Dedifferentiated amniotic fluid mesenchymal stem cell (primary cell): Measurements from ENCODE around the gene ERI3.

Source experiments
- DNase-seq: peaks from one replicate; pipeline ENCODE4 v3.0.0-alpha.2; 2016; ENCODE audit errors: extremely low spot score

Gene ERI3

DNA sequence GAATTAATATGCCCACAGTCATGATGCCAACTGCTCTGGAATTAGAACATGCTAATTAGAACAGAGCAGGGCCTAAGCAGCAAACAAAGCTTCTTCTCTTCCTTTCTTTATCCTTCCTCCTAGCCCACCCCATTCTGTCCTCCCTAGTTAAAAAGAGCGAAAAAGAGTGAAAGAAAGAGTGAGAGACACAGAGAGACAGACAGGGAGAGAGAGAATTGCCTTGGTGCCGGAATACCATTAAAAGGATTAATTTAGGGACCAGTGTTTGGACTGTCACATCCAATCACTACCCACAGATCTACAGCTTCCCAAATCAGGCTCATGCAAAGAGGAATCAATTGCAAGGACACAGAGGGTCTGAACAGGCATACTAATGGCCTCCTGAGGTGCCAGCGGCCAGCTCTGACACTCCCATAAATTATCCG lies 7.0 kb downstream of the ERI3 start:
- DNase-seq = no peak

DNA sequence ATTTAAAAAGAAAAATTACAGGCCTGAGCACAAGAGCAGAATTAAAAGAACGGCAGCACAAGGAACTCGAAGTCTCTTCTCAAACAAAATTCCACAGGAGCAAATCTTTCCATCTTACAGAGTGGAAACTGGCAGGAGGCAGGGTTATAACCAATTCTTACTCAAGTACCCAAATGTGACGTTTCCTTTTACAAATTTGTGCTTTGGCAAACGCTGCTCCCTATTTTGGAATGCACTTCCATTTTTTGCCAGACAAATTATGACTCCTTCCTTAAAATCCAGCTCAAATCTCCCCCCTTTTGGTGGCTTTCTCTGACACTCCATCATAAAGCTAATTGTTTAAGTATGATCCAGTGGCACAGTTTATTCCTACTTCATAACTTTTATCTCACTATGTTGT lies 7.8 kb downstream of the ERI3 start:
- DNase-seq = no peak

DNA sequence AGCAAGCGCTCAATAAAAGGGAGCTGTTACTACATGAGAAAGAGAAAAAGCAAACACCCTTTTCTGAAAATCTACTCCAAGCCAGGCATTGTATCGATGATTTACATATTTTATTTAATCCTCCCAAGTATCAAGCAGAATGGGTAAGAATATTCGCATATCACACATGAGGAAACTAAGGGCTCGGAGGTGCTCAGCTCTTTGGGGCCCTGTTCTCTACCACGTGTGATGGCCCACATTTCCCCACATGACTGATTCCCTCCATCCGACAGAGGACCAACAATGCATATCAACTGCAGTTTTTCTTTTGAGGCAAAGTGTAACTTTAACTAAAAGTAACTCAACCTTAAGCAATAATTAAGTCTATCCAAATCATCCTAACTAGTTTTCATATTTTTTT lies 8.2 kb downstream of the ERI3 start:
- DNase-seq = no peak

DNA sequence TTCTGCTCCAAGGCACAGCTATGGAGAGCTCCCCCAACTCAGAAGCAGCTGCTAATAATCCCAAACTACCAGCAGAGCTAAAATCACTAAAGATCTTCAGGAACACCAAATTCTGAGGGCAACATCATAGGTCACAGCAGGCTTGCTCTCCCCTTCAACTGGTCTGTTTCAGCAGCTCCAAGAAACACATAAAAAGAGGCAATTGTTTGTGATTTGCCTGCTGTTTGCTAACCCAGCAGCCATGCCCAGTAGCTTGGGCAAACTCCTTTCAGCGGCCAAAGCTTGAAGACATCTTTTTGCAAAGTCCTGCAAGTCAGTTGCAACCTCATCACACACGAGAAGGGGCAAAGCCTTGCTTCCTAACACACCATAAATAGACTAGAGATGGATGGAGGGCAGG lies 8.9 kb downstream of the ERI3 start:
- DNase-seq = no peak

DNA sequence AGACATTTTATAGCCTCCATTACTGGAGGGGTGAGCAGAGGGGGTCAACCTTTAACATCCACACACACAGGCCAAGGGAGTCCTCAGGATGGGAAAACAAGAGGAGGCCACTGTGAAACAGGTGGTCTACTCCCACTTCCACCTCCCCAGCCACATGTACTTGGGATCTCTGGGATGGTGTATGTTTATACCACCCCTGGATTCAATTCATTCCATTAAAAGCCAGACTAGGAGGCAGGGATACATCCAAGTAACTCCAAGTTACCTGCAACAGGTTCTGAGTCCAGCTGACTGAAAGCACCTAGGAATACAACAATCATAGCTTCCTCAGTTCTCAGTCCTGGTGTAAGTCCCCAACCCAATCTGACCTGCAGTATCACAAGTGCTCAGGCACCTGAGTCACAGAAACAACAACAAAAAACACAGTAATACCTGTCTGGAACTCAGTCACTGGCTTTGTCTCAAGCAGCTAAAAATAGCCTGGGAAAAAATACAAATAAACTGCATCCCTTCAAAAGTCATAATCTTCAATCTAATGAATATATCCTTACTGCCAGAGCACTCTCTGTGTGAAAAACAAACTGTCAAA lies 9.8 kb downstream of the ERI3 start:
- DNase-seq = no peak

DNA sequence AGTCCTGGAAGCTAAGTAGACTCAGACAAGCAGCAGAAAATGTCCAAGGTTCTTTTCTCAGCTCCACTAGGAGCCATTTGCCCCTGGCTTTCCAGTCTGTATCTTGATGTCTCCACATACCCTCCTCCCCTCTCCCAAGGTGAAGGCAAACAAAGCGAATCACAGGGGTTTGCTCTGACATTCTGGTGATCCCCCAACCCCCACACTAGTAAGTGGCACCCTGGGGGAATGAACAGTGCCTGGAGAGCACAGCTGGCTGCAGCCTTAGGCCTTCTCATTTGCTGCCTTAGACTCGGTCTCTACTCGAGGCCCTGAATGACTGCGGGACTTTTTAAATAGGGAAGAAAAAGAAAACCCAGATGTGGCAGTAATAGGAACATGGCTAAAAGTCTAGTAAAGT lies 15.3 kb downstream of the ERI3 start:
- no peak for DNase-seq

DNA sequence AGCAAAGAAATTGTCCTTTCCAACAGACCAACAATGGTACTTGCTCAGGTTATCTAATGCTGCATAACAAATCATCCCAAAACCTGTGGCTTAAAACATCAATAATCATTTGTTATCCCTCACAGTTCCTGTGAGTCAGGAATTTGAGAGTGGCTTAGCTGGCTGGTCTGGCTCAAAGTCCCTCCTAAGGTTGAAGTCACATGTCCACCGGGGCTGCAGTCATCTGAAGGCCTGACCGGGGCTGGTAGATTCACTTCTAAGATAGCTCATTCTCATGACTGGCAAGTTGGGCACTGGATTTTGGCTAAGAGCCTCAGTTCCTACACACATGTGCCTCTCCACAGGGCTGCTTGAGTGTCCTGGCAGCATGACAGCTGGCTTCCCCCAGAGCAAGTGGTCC lies 16.9 kb downstream of the ERI3 start:
- DNase-seq = no peak

DNA sequence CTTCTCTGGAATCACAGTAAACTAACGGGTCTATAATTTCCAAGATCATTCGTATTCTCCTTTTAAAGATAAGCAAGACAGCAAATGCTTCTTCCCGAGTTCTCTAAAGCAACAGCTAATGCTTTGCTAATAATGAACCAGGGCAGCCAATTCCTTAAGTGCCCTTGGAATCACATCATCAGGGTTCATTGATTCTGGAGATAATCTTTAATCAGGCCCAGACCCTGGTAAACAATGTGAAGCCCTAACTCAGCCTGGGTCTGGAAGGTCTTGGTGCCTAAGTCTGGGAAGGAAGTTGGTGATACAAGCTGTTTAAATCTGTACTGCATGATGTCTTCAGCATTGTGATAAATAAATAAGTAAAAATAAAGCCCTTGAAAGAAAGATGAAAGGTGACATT lies 18.4 kb downstream of the ERI3 start:
- DNase-seq = no peak

DNA sequence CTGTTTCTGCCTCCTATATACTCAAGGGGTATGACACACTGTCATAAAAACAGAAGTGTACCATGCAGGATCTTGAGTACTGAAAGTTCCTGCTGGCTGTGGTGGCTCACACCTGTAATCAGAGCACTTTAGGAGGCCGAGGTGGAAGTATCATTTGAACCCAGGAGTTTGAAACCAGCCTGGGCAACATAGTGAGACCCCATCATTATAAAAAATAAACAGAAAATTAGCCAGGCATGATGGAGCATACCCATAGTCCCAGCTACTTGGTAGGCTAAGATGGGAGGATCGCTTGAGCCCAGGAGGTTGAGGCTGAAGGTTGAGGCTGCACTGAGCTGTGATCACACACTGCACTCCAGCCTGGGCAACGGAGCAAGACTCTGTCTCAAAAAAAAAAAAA lies 20.1 kb downstream of the ERI3 start:
- DNase-seq = no peak

DNA sequence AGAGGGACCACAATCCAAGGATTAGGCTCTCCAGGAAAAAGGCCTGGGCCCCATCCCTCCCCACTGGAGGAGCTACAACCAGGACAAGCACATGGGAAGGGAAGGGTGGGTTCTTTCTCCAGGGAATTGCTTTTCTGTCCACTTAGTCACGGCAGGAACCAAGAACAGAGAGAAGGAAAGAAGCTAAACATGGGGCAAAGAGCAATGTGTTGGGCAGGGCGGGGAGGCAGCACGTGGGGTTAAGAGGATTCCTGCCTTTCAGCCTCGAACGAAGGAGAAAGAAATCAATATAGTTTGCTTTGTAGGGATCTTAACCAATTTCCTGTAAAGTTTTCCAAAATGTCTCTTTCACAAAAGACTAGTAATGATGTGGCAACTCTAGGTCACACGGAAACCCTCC lies 21.7 kb downstream of the ERI3 start:
- DNase-seq = no peak

DNA sequence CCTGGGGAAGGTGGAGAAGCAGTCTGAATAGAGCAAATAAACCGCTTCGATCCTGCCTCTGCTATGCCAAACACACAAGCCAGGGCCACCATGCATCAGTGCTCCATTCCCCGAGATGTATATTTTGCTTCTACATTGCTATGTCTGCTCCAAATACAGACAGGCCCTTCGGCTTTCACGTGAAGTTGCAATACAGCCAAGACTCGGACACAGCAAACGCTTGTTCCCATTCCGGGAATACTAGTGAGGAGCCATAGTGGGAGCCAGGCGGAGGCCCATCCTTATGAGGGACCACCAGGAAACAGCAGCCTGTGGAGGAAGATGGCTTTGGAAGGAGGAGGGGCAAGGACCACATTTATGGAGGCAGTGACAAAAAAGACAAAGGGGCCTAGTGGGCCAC lies 22.6 kb downstream of the ERI3 start:
- no peak for DNase-seq

DNA sequence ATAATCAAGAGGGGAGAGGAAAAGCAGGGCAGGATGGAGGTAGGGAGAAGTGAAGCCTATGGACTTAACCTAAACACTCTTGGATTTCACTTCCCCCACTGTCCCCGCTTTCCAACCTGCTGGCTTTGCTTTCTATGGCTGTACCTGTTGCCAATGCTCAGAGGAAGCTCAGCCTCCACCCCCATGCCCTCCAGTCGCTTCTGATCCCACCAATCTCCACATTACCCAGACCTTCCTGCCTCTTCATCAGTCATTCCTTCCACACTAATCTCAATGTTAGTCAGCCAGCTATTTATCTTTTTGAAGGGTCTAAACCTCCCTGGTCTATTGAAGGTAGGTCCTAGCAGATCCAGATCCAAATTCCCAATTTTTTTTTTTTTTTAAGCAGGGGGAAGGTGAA lies 24.1 kb downstream of the ERI3 start:
- no peak for DNase-seq

DNA sequence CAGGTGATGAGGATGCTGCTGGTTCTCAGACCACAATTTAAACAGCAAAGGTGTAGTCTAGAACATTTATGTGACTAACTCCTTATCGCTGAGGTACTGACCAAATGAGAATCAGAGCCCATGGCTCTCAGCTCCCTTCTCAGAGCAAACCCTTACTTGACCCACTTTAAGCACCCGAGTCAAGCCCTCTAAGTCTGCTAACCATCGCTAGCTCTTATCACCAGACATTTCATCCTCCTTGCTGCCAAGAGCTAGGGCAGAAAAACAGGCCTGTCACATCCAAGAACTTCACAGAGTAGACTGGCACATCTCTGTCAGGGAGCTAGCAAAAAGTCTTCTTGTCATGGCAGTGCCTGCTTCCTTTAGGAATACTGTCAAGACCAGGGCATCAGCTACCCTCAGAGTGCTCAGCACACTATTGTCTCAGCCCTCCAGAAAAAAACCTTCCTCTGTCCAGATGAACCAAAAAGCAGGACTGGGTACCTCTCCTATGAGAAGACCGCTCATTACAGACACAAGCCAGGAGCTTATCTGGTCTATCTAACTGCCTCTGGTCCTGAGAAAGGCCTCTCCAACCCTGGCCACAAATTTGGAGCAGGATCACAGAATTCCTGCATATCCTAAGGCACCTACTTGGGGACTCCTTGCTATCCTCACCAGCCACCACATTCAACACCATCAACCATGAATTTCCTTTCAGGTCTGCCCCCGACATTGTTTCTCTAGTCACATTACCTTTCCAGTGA lies 26.2 kb downstream of the ERI3 start:
- no peak for DNase-seq

DNA sequence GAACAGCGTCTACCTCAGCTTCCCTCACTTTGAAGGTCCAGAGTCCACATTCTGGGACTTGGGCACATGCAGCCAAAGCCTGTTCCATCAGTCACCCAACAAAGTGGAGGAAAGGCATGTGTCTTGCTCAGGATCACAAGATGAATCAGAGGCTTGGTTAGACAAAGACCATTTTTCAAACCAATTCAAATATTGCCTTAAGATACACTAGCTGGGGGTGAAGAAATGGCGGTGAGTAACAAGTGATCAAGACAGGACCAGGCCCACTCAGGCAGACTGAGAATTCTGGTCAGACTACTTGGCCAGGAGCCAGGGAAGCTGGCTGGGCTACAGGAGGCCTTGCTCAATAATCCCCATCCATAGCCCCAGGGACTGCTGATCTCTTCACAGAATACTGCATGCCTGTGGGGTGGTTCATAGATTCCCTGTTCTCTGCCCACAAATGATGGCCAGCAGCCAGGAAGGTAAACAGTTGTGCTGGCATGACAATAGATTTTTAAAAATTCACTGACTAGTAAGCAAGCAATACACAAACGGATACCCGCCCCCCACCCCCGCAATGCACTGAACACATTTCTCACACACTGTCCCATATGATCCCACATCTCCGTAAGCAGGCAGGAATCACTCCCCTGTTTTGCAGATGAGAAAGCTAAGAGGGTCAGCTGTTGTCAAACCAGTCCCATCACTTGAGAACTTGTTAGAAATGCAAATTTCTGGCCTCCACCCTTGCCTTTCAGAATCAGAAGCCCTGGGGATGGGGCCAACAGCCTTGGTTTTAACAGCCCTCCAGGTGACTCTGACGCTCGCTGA lies 27.2 kb downstream of the ERI3 start:
- peak; percentile 99 for DNase-seq

DNA sequence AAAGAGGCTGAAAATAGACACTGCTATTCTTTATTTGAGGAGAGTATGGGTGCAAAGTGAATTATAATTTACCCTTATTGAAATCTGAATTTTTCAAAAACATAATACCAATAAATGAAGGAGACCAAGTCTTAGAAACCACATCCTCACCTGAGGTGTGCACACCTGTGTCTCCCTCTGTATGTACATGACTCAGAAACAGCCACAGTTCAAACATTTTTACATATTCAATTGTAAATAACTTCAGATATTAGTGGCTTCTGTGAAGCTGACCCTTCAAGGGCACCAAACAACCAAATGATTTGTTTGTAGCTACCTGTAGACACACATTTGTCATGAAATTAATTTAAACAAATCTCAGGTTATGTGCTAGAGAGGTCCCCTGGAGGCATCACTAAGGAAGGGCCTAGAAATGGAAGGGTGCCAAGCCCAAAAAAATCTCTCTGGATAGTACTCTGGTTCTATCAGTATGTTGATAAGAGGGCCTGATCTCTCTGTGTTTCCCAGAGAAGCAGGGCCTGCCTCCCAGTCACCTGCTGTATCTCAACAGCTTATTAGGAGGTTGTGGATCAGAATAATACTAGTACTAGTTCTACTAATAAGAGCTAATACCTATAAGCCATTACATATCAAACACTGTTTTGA lies 28.1 kb downstream of the ERI3 start:
- DNase-seq = no peak

DNA sequence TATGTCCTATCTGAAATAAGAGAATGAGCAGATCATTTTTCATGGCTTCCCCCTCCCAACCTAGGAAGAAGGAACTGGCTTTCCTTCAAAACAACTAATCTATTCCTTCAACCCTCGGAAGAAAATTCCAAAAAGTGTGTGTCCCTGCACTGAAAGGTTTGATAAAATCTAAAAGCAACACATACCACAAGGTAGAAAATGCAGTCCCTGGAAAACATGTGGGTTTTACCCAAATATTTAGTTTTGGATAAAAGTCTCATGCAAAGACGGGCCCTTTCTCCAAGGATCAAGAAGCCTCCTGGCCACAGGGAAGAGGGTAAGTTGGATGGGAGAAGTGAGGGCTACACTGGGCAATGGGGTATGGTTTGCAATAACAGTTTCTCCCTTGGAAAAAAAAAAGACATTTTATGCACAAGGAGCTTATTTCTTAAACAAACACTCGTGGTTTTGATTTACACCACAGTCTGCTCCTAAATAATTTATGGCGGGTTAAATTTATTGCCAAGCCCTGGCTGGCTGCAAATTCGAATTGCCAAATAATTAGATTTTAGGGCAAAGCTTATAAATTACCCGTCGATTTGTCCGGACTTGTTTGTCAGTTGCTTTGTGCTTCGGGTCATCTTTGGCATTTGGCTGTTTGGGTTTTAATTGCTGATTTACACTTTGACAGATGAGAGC lies 28.9 kb downstream of the ERI3 start:
- peak; percentile 34 for DNase-seq

DNA sequence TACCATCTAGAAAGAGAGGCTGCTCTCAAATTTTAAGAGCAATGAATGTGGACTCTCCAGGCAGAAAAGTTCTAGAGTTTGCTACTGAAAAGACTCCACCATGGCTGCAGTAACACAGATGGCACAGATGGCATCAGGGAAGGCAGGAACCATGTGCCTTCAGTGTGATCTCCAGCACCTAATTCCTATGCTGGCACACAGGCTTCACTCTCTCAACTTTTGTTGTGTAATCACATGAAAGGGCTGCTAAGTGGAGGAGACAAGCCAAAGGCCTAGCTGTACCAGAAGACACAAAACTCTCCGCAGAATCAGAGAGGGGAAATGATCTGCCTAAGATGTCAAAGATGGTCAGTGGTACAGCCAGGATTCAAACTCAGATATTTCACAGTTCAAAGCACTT lies 31.1 kb downstream of the ERI3 start:
- no peak for DNase-seq

DNA sequence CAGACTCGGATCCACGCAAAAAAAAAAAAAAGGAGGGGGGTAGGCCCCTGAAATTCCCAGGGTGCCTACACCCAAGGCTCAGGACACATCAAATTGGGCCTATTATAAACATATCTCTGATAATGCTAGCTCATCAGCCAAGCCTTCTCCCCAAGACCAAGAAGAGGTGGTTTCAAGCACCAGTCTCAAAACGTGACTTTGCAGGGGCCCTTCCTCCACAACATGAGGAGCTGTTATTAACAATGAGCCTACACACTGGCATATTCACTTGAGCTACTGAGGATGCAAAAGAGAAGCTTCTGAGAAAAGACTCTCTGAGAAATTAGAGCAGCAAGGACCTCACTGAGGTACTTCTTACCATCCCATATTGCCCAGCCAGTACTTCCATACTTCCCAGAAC lies 32.7 kb downstream of the ERI3 start:
- no peak for DNase-seq

DNA sequence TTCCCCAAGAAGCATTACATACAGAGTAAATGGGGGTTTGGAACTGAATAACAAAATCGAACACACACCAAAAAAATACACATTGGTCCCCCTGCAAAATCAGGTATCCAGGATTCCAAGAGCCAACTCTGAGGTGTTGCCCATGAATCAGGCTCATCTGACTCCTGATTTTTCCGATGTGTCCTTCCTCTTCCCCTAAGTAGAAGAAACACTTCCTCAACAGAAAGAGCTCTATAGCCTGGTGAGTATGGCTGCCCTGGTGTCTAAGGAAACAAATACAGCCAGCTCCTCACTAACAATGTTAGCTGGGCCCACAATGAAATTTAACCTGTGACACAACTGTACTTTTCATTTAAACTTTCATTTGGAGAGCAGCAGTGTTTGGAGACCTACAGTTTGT lies 33.6 kb downstream of the ERI3 start:
- DNase-seq = no peak

DNA sequence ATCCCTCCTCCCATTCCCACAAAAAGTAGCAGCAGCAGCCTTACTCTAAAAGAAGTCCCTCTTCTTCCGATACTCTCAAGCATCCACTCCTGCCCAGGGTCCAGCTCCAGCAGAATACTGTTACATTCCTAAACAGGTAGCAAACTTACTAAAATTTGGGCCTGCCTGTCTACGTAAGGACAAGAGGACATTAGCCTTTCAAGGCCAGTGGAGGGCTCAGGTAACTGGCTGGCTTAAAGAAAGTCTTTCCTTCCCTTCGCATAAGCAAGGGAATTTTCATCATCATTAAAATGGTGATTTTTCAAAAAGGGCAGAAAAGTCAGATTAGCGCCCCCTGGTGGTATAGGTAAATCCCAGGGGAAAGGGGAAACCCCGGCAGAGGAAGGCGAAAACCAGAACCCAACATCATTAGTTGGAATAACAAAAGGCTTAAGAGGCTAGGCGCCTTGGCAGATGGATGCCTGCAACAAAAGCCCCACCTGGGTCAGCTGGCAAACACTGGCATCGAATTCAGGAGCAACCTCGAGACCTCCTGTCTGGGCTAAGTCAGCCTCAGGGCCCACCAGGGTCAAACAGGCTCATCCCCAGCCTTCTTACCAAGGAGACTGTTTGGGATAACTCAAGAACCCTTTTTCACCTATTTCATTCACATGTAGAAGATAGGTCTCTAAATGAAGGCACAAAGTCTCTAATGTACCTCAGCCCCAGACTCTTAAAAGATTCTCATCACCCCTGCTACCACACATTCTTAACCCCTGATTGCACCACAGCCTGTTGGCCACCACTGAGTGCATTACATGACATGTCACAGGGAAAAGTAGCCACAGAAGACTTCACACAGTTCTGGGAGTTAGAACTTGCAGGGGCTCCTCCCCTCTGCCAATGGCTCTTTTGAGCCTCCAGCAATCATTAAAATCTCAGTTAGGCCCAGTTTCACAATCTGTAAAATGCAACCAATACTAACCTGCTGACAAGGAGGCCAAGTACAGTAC lies 36.7 kb downstream of the ERI3 start:
- no peak for DNase-seq
